ENCODE results near the gene SDK2. TPM values are rescaled to one million over a fixed set of nuclear protein-coding genes. Genes with fewer than 3 reads are reported as not detected.

SDK2 gene
- total and polyA plus RNA-seq, 2 experiments from 2014 or later: 0.59 to 1.2 TPM

GRCh38 chr17:73327676-73328075 is 316.6 kb downstream of the SDK2 start:
- Histone ChIP-seq H3K4me2 (no peak overlapping the region), H3K27ac (no peak overlapping the region), H3K9me2 (replicated peaks; ENCODE audit: insufficient read depth) (no peaks in the 10 kb centered on the region), H3K79me2 (no peaks in the 10 kb centered on the region), H3K36me3 (replicated peaks; ENCODE audit: insufficient read depth, low read depth) (no peaks in the 10 kb centered on the region), H3K9me3 (ENCODE audit: low read depth) (no peaks in the 10 kb centered on the region), H3K27me3 (no peaks in the 10 kb centered on the region), H2AFZ (no peak overlapping the region), H3K4me1 (ENCODE audit: insufficient read depth) (peaks cover 31% of the 10 kb centered on the region), H3K4me3 (no peak overlapping the region), H4K20me1 (ENCODE audit: insufficient read depth, poor library complexity, severe bottlenecking) (no peaks in the 10 kb centered on the region)
- TF ChIP-seq EZH2phosphoT487 (IDR thresholded peaks at IDR 0.05; ENCODE audit: low read depth, severe bottlenecking, unreplicated experiment) (no peak), EZH2 (IDR thresholded peaks at IDR 0.05; ENCODE audit: borderline replicate concordance) (no peak), CTCF (IDR thresholded peaks at IDR 0.05; ENCODE audit: poor library complexity) (no peak)
- DNase-seq (ENCODE audit: low spot score): no peak
- WGBS (ENCODE audit: low lambda C conversion rate, missing lambda C conversion rate): 73% methylated on average over 7 of the region's 7 CpGs

GRCh38 chr17:73325527-73325842 is 318.8 kb downstream of the SDK2 start:
- no peaks in the 10 kb centered on the region for H3K79me2 ChIP-seq
- no peak for TF ChIP-seq EZH2phosphoT487 (IDR thresholded peaks at IDR 0.05; ENCODE audit: low read depth, severe bottlenecking, unreplicated experiment)
- TF ChIP-seq CTCF (IDR thresholded peaks at IDR 0.05; ENCODE audit: poor library complexity): peak; percentile 23
- peaks cover 31% of the 10 kb centered on the region for H3K4me1 ChIP-seq (ENCODE audit: insufficient read depth)
- H3K4me3 ChIP-seq: no peak overlapping the region
- no peaks in the 10 kb centered on the region for H3K9me3 ChIP-seq (ENCODE audit: low read depth)
- no peaks in the 10 kb centered on the region for H3K9me2 ChIP-seq (replicated peaks; ENCODE audit: insufficient read depth)
- H4K20me1 ChIP-seq (ENCODE audit: insufficient read depth, poor library complexity, severe bottlenecking): no peaks in the 10 kb centered on the region
- DNase-seq (ENCODE audit: low spot score): peak; percentile 76
- peak overlapping the region; percentile 90 for H3K27ac ChIP-seq
- no peaks in the 10 kb centered on the region for H3K36me3 ChIP-seq (replicated peaks; ENCODE audit: insufficient read depth, low read depth)
- no peak overlapping the region for H2AFZ ChIP-seq
- WGBS (ENCODE audit: low lambda C conversion rate, missing lambda C conversion rate): 38% methylated on average over 4 of the region's 4 CpGs
- H3K4me2 ChIP-seq: peak overlapping the region; percentile 51
- H3K27me3 ChIP-seq: no peaks in the 10 kb centered on the region

DNA sequence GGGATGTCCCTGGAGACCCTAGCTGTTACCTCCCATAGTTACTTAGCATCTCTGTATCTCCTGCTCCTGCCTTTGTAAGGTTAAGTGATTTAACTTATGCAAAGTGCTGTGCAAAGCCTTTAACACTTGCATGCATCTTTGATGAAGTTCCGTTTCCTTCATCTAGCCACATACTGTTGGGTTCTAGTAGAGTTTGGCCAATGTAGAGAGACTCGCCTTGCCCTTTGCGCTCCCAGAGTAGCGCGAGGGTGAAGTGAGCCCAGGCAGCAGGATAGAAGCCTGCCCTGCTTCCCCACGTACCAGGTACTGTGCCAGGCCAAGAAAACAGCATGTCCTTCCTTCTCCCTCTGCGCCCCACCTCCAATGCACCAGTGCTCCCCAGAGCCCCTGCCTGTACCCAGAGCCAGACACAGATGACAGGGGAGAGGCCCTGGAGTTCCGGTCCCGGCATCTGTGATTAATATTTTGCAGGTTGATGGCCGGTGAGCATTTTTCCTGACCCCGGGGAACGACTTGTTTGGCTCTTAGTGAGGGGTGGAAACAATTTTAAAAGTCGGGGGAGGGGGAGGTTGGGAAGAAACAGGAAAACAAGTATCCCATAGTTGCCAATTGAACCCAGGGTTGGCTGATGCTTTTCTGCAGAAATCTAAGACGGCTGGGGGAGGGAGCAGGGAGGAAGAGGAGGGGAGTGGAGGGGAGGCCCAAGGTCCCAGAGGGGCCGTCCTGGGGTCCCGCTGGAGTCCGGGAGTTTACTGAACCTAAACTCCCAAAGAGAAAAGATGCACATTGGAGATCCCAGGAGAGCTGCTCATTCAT is 319.3 kb downstream of the SDK2 start:
- Histone ChIP-seq H3K4me3 (no peak overlapping the region), H2AFZ (no peak overlapping the region), H3K36me3 (replicated peaks; ENCODE audit: insufficient read depth, low read depth) (no peaks in the 10 kb centered on the region), H3K9me3 (ENCODE audit: low read depth) (no peaks in the 10 kb centered on the region), H3K27me3 (no peaks in the 10 kb centered on the region), H3K4me1 (ENCODE audit: insufficient read depth) (peaks cover 31% of the 10 kb centered on the region), H3K79me2 (no peaks in the 10 kb centered on the region), H3K4me2 (peak overlapping the region; percentile 51), H3K27ac (peak overlapping the region; percentile 90), H3K9me2 (replicated peaks; ENCODE audit: insufficient read depth) (no peaks in the 10 kb centered on the region), H4K20me1 (ENCODE audit: insufficient read depth, poor library complexity, severe bottlenecking) (no peaks in the 10 kb centered on the region)
- WGBS (ENCODE audit: low lambda C conversion rate, missing lambda C conversion rate): 62% methylated on average over 16 of the region's 17 CpGs
- TF ChIP-seq EZH2 (IDR thresholded peaks at IDR 0.05; ENCODE audit: borderline replicate concordance): no peak
- no peak for TF ChIP-seq CTCF (IDR thresholded peaks at IDR 0.05; ENCODE audit: poor library complexity)
- TF ChIP-seq EZH2phosphoT487 (IDR thresholded peaks at IDR 0.05; ENCODE audit: low read depth, severe bottlenecking, unreplicated experiment): no peak
- no peak for DNase-seq (ENCODE audit: low spot score)

All from hepatocyte (in vitro differentiated cells).